HG03342 (cell line): Measurements from ENCODE around the gene SERTAD1.
"Not testable (repeated sequence)": the region's sequence is repeated elsewhere in the genome, so short reads cannot be mapped to it uniquely, and the experiment has no call there.

Experiments
- ATAC-seq: cut with Tn5 transposase; IDR thresholded peaks from one replicate; pipeline ENCODE4 v1.9.1; 2021; ENCODE audit warnings: mild to moderate bottlenecking, moderate library complexity; ENCODE audit not compliant: unreplicated experiment

The SERTAD1 gene

DNA sequence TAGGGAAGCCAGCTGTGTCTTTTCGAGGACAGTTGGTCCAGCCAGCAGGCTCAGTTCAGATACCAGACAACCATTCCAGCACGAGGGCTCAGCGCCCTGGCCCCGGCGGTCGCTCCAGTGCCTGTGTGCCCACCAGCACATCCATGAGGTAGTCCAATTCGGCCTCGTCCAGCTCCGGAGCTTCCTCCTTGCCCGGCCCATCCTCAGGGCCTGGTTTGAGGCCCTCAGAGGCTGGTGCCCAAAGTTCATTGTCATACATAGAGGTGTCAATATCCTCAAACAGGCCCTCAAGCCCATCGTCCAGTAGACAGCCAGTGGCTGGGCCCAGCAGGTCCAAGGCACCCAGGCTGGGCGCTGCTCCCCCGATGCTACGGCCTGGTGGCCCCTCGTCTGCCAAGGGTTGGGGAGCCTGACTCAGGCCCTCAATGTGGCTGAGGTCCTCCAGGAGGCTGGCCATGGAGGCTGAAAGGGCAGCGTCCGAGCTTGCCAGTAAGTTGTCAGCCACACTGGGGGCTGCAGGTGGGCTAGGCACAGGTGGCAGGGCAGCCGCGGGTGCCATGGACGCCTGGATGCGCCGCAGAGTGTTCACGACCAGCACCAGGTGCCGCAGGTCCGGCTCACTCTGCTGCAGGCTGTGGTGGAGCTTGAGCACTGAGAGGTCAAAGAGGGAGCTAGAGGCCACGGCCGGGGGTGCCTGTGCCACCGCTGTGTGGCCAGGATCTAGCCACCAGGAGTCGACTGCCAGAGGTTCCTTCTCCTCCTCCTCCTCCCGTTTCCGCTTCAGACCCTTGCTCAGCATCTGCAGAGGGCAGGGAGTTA lies 2.8 kb downstream of the SERTAD1 start:
- ATAC-seq, result no peak

- ATAC-seq, result no peak
Measured at GRCh38 chr19:40421993-40422747, 3.6 kb downstream of the SERTAD1 start.

DNA sequence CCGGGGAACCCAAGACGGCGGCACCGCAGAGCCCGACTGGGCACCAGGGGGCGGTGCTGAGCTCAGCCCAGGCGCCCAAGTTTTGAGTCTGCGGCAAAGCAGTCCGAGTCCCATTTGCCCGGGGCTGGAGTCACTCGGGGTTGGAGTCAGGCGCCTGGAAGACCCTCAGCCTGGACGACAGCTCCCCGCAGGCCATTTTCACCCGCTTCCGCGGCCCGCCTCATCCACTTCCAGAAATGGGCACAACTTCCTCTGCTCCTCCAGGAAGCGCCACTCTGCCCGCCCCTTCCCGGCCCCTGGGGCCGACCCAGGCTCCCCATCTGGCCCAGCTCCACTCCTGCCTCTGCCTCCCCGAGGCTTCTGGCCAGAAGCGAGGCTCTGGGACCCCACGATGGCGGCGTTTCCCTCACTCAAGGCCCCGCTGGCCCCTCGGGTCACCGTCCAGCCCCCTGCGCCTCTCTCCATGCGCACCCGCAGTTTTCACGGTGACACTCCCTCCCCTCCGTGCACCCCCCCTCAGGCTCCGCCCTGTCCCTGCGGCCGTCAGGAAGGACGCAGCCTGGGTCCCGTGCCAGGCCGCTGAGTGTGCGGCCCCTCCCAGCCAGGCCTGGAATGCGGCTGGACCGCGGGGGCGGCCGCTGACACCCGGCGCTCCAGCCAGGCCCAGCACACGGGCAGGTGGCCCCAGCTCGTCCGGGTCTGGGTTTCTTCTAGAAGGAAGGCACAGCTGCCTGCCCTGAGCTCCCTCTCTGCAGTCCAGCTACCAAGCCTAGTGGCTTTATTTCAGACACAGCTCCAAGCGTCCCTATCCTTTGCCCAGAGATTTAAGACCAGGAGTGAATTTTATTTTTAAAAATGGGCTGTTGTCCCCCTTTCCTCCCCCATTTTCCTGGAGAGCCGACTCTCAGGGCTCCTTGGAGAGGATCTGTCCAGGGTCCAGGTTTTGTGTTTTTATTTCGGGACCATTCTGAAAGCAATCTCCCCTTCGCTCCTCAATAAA lies 4.7 kb downstream of the SERTAD1 start:
- ATAC-seq, result no peak

DNA sequence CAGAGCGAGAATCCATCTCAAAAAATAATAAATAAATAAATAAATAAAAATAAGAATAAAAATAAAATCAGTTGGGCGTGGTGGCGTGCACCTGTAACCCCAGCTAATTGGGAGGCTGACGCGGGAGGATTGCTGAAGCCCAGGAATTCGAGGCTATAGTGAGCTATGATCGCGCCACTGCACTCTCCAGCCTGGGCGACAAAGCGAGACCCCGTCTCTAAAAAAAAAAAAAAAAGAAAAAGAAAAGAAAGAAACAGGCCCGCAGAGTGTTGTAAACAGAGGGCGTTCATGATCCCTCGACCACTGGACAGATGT lies 5.4 kb downstream of the SERTAD1 start:
- no peak for ATAC-seq

- ATAC-seq, result no peak
Measured at GRCh38 chr19:40419780-40420179, 6.0 kb downstream of the SERTAD1 start.

GRCh38 chr19:40419066-40419612 lies 6.7 kb downstream of the SERTAD1 start:
- no peak for ATAC-seq

DNA sequence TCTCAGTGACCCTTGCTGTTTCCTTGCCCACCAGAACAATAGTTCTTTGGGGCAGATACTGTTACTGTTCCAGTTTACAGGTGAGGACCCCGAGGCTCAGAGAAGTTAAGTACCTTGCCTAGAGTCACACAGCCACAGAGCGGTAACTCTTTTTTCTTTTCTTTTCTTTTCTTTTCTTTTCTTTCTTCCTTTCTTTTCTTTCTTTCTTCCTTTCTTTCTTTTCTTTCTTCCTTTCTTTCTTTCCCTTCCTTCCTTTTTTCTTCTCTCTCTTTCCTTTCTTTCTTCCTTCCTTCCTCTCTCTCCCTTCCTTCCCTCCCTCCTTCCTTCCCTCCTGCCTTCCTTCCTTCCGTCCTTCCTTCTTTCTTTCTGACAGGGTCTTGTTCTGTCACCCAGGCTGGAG lies 7.8 kb downstream of the SERTAD1 start:
- no peak for ATAC-seq

DNA sequence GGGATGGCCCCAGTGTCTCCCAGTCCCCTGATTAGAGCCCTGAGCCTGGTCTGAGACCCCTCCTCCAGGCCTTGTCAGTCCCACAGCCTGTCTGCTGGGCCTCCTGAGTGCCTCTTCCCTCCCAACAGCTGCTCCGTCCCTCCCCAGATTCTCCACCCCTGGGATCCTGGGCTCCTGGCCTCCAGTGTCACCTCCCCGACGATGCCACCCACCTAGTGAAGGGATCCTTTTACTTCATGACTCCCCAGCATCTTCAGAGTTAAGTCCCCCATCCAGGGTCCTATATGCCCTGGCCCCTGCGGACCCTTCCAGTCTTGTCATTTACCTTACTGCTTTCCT lies 8.2 kb downstream of the SERTAD1 start:
- no peak for ATAC-seq

- no peak for ATAC-seq
Measured at GRCh38 chr19:40416918-40417642, 8.7 kb downstream of the SERTAD1 start.

DNA sequence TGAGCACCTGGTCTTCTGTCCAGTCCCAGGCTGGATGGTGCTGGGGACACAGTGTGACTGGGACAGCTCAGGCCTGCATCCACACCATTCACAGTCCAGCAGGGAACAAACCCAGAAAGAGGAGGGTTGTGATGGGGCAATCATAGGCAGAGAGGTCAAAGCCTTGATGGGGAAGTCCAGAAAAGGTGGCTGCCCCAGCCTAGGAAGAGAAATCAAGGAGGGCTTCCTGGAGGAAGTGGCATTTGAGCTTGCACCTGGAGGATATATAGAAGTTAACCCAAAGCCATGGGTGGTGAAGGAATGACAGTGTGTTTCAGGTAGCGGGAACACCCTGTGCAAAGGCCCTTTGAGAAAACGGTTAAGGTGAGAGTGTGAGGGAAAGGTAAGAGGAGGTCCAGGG lies 10.0 kb downstream of the SERTAD1 start:
- ATAC-seq, result no peak

DNA sequence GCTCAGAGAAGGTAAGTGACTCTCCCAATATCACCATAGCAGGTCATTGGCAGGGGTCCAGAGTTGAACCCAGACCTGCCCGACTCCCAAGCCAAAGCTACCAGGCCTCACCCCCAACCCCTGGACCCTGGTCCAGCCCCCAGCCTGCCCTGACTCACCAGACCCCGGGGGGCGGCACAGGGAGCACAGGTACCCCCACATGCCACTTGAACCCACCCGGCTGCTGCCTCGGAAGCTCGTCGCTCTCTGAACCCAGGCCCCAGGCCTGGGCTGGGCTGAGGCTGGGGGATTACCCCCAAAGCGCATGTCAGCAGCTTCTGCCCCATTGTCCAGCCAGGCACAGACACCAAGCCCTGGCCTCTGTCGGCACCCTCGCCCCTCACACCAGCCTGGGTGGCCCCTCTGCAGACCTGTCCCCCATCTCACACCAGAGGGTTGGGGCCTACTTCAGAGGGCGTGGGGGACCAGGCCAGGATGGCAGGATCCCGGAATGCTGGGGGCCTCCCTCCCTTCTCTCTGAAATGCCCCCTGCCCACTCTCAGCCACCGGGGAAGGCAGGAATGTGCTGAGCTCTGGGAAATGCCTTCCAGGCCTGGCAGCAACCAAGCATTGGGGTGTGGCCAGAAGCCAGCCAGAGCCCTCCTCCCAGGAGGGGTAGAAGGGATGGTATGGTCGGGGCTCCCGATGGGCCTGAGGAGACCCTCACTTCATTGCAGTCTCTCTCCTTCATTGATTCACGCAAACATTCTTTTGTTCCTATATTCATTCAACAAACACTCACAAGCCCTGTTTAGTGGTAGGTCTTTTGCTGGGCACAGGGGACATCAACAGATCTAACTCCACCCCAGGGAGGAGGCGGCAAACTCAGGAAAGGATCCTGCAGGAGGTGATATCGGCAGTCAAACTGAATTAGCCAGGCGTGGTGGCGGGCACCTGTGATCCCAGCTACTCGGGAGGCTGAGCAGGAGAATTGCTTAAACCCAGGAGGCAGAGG lies 11.0 kb downstream of the SERTAD1 start:
- no peak for ATAC-seq

DNA sequence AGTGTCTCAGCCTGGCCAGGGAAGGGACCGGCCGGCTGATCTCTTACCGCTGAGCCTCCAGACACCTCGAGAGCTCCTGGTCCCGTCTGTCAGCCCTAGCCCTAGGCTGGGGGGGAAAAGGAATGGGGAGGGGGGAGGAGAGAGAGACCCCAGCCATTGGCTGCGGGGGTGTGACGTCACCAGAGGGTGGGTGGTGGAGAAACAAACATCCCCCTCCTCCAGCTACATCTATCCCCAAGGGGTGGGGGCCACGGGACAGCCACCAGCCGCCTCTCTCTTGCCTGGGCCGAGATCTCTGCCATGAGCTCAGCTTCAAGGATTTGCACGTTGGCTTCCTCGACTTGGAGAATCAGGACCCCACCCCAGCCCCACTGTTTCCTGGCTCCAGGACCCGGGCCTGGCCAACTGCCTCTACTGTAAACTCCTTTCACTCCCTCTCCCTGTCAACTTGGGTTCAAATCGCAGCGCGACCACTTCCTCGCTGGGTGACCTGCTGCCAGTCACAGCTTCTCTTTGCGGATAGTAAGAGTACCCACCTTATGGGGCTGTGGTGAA lies 12.4 kb downstream of the SERTAD1 start, which contains the start of gene PRX:
Gene PRX, minus strand, starts transcription at position 88 of the 555 bp plus-strand sequence. CDS start 5,446 bp downstream, outside the sequence.
- ATAC-seq, result no peak

DNA sequence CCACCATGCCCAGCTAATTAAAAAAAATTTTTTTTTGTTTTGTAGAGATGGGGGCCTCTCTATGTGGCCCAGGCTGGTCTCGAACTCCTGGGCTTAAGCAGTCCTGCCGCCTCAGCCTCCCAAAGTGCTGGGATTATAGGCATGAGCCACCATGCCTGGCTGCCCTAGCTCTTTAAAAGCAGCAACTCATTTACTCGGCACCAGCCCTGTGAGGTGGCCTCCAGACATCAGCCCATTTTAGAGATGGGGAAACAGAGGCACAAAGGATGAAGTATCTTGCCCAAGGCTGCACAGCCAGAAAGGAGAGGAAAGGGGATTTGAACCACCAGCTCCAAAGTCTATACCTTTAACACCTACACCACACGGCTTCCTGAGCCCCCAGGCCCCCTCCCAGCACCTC lies 12.9 kb downstream of the SERTAD1 start:
- no peak for ATAC-seq

DNA sequence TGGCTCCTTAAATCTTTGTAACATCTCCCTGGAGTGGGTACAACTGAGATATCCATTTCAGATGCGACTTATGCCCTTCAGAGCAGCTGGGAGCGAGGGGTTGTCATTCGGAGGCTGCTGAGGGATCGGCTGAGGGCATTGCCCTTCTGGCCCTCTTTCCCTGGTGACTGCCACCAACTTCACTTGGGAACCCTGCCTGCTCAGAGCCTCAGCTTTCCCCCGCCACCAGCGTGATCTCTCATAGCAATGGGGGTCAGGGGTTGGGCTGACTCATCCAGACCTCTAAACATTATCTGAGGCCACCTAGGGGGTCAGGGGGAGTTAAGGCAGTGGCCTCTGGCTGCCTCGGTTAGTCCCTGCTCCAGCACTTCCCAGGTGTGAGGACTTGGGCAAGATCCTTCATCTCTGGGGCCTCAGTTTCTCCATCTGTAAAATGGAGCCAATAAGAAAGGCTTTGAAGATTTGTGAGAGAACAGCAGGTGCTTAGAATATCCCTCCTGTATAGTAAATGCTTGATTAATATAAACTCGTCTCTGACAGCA lies 13.8 kb downstream of the SERTAD1 start:
- no peak for ATAC-seq

DNA sequence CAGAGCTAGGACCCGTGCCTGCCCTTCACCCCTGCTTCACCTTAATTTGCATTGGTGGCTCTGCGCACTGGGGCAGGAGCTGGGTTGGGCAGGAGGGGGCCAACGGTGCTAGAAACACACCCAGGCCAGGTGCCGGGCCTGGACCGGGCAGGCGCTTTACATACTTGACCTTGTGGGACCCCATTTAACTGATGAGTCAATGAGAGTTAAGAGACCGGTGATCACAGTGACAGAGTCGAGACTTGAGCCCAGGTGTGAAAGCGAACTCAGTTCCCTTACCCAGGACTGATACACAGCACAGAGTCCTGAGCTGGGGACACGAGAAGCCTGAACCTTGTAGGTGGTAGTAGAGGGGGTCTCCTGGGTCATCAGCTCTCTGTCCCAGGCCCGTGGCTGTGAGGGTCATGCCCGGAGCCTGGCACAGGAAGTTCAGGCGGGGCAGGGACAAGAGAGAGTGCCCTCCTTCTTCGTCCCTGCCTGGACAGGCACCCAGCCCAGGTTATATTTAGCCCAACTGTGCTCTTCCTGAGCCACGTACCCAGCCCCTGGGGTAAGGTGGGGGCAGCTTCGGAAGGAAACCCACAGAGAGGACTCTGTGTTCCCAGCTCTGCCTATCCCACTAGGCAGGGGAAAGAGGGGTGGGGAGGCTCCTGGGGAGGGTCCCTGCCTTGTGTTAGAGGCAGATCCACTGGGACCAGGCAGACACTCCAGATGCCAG lies 14.5 kb downstream of the SERTAD1 start:
- no peak for ATAC-seq

DNA sequence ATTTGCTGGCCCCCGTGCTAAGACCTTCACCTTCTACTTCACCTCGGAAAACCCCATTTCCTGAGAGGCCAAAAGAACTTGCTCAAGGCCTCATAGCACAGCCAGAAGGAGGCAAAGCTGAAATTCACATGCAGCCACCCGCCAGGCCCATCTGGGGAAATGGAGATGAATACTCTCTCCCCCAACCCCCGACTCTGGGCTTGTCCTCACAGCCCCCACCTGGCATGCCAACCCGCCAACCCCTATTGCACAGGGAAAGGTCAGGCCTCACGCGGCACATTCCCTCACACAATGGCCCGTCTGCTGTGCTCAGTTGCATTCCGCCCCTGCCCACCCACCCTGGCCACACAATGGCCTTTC lies 15.8 kb downstream of the SERTAD1 start:
- no peak for ATAC-seq

- ATAC-seq, result not testable (repeated sequence)
Measured at GRCh38 chr19:40408598-40408925, 17.2 kb downstream of the SERTAD1 start.
